Left hindlimb (tissue), 1 donor: ENCODE data around the gene GCSH.

Experiments
- DNase-seq: peaks from one replicate; pipeline ENCODE4 v3.0.0-alpha.2; 2018

Gene GCSH

DNA sequence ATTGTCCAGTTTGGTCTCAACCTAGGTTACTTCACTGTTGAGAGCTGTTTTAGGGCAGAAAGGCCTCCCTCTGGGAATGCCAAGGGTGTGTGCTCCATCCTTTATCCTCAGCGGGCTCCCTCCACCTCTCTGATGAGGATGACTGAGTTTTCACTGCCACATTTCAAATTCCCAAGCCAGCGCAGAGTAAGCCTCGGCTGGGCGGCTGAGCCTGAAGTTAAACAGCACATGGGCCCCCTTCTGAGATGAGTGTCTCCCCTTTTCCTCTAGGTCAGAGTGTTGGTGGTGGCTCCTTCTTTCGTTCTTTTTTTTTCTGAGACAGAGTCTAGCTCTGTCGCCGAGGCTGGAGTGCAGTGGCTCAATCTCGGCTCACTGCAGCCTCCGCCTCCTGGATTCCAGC is 5.5 kb upstream of the GCSH start:
- no peak for DNase-seq

DNA sequence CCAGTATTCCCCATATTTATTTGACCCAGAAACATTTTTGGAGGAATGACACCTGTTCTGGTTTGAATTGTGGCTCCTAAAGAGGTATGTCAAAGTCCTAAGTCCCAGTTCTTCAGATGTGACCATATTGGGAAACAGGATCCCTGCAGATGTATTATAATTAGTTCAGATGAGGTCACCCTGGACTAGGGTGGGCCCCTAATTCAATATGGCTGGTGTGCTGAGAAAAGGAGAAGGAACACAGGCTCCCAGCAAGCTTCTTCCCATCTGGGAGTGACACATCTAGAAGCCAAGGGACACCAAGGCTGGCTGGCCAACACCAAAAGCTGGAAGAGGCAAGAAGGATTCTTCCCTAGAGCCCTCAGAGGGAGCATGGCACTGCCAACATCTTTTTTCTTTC is 3.8 kb upstream of the GCSH start:
- DNase-seq, result no peak

DNA sequence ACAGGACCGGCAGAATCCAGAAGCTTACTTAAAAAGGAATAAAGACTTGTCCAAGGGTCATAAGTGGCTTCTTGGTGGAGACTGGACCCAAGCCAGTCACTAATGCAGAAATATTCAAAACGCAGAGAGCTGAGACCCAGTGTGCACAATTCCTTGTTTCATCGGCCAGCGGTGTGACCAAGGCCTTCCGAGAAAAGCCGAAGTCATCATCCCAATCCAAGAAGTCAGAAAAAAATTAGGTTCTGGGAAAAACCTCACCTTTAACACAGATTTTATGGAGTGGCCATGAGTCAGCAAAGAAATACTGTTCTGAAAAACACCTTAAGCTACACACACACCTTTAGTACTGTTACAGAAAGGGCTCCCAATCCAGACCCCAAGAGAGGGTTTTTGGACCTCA is 1.0 kb upstream of the GCSH start:
- DNase-seq, result no peak

DNA sequence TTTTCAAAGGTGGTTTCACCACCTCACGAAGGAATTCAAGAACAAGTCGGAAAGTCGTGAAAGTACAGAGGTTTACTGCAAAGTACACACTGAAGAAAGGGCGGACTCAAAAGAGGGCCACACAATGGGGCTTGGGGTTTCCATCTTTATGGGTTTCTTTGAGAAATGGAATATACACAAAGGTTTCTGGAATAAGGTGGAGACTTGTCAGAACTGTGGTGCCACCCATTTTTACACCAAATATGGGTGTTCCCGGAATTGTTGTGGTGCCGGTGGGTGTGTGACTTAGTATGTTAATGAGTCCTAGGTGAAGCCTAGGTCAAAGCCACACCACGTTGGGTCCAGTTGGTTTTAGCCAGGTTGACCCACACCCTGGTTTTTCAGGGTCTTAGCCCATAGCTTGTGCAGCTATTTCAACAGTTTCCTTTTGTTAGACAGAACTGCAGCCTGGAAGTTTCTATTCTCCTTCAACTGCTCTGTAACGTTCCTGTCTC is 567 bp upstream of the GCSH start:
- DNase-seq, result no peak

DNA sequence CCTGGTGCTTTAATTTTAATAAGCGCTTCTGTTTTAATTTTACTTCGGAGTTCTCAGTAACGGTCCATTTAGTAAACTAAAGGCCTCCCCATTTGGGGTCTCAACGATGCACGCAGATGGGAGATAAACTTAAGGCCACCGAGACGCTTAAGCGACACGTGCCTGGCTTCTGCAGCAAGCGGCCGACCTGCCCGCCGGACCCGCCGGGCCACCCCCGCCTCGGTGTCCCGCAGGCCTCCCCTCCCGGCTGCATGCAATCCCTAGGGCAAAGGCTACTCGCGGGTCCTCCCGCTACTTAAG is 592 bp downstream of the GCSH start:
- no peak for DNase-seq

DNA sequence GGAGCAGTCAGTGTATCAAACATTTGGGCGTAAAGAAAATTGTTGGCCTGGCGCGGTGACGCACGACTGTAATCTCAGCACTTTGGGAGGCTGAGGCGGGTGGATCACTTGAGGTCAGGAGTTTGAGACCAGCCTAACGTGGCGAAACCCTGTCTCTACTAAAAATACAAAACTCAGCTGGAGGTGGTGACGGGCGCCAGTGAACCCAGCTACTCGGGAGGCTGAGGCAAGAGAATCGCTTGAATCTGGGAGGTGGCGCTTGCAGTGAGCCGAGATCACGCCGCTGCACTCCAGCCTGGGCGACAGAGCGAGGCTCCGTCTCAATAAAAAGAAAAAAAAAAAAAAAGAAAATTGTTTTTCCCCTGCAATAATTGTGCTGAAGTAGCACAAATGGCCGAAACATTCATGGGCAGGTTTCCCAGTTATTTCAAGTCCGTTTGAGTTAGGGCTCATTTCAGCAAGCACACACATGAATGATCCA is 1.4 kb downstream of the GCSH start:
- DNase-seq, result no peak

DNA sequence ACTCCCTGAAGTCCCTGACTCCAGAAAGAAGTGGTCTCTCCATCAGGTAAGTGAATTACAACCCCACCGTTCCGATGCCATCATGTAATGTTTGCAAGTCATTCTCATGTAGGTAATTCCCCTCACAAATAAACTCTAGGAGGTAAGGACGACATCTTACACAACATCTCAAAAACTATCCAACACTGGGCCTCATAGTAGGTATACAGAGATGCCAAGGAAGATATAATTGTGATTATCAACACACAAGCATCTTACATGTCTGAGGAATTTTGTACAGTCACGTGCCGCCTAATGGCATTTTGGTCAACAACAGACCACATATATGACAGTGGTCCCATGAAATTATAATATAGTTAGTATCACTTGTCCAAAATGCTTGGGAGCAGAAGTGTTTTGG is 7.4 kb downstream of the GCSH start:
- no peak for DNase-seq

DNA sequence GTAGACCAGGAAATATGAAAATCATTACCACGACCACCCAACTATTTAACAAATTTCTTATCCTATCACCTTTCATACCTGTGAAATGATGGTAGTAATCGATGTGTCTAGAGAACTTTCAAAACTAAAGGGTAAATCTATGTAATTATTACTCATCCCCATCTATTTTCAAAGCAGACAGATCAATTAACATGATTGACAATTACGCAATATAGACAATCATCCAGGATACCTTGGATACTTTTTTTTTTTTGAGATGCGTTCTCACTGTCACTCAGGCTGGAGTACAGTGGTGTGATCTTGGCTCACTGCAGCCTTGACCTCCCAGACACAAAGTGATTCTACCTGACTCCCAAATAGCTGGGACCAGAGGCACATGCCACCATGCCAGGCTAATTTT is 15.2 kb downstream of the GCSH start:
- DNase-seq, result no peak

DNA sequence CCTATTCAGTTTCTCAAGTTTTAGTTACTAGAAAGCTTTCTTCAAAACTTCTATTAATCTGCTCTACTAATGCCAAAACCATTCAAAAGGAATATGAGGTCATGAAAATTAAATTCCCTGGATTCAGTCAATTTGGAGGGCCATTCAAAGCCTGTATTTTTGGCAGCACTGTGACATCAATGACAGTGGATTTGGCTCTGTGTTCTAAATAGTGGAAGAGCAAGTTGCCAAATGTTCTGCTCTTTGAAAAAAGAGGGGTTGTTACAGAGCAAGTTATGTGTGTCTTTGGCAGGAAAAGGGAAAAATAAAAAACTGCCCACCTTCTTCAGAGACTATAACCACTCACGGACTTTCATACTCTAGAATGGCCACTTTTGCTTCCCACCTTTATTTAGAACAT is 16.0 kb downstream of the GCSH start:
- DNase-seq, result no peak

DNA sequence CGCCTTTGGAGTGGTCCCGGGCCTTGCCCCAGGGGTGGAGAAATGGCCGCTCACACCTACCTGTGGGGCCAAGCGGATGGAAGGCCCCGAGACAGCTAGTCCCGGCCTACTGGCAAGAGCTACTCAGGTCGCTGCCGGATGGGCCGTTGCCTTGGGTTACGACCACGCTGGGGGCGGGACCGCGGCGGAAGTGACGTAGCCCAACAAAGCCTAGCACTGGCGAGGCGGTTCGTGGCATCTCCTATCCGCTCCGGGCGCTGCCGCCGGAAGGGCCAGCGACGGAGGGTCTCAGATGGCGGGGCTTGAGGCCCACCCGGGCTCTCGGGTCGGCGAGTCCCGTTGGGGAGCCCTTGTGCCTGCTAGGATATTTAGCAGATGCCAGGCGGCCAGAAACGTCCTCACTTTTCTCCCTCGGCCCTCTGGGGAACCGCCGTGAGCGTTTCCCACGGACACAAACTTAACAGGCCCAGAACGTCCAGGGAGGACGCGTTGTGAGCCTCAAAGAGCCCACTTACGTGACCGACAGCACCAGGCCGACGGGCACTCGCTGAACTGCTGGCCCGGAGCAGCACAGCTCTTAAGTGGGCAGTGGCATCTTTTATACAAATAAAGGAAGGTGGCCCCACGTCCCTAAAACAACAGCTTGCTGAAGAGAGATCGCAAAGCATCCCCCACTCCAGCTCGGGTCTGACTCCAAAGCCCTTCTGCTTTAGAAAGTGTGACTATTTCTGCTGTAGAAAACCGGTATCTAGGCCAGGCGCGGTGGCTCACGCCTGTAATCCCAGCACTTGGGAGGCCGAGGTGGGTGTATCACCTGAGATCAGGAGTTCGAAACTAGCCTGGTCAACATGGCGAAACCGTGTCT is 18.9 kb downstream of the GCSH start, which contains the start of gene C16orf46:
Gene C16orf46, minus strand, starts transcription at position 163 of the 865 bp plus-strand sequence. CDS start 13,283 bp downstream, outside the sequence.
- peak; percentile 98 for DNase-seq

DNA sequence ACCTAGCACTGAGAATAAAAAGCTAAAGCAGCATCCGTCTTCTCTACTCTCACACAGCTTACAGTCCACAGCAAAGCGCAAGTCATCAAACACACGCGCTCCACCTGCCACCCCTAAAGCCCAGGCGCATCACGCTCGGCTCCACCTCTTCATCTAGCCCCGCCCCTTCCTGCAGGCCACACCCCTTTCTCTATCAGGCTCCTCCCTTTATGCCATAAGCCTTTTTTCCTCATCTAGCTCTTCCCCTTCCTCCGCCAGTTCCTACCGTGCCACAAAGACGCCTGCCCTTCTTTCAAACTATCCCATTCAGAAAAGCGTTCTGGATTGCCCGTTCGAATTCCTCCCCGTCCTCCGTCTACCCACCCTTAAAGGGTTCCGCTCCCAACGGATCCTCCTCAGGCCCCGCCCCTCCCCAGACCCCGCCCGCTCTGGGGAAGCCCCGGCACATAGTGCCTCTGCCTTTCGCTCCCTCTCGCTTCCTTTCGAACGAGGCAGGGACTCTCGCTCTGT is 19.6 kb downstream of the GCSH start:
- peak; percentile 90 for DNase-seq

DNA sequence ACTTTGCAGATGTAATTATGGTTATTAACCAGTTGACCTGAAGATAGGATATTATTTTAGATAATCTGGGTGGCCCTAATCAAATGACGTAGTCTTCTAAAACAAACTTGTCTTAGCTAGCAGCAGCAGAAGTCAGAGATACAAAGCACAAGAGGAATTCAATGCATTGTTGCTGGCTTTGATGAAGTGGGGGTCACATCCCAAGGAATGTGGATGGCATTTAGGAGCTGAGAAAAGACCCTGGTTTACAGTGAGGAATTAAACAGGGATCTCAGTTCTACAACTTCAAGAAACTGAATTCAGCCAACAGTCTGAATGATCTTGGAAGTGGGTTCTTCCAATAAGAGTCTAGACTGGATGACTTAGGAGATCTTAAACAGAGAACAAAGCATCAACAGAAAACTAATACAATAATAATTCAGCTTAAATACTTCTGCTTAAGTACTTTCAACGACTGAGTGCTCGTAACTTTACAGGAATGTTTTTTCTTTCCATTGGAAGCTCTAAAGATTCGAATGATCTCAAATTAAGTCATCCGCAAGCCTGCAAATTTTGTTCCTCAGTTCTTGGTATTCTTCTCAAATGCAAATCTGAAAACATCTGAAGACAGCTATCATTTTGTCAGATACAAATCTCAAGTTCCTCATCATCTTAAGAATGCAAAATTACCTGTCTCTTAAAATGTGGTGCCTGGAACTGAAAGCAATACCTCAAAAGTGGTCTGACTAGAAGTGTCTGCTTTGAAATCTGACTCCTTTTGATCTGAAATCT is 22.4 kb downstream of the GCSH start:
- no peak for DNase-seq

DNA sequence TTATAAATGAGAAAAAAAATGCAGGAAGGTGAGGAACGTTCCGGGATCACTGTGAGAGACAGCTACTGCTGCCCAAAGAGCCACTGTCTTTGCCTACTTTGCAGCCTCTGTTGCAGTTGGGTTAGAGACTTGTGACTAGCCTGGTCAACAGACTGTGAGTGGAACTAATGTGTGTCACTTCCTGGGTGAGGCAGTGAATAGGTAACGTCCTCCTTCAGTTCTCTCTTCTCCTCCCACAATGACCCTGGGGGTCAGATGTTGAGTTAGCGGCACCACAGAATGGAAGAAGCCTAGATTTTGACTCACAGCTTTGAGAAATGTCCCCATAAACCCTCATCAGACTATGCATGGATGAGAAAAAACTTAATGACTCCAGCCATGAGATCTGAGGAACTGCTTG is 24.4 kb downstream of the GCSH start:
- no peak for DNase-seq

DNA sequence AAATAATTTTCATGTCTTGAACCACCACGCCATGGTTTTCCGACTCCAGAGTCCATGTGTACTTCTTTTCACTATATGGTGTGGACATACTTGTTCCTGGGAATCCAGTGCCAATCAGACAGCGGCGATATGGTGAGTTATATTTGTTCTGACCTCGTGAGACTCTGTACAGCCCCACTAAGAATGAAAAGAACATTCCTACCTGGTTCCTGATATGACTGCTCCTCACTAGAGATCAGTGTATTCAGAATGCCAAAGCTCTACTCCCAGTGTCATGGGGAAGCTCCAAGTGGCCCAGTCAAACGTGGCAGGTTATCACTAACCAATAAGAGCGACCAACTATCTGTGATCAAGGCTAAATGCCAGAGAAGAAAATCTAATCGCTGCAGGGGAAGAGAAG is 25.2 kb downstream of the GCSH start:
- DNase-seq, result no peak

DNA sequence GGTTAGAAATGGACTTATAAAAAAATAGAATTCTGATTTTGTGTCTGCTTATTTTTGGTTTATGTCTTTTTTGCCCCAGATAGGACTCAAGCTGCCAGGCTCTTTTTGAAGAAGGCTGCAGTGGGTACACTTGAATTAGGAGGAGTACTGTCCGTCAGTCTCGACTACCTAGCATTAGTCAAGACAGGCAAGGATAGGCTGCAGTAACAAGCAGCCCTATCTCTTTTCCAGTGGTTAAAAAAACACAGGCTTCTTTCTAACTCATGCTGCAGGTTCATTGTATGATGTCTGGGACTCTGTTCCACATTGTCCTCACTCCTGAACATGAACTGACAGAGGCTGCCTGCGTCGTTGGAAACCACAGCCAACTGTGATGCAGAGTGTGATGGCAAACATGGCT is 27.1 kb downstream of the GCSH start:
- DNase-seq, result no peak

DNA sequence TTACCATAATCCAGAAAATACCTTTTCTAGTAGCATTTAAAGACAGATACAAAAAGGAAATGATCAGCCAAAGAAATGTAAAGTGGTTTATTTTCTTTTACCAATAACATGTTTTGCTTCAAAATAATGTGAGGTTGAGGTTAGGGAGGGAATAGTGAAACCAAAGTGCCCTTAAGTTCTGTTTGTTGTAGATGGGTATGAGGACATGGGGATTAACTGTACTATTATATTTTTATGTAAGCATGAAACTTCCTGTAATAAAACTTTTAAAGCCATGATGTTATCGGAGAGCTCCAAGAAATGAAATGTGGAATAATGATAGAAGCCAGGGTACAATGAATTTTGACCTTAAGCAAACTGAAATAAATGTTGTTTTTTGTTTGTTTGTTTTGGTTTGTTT is 29.0 kb downstream of the GCSH start:
- DNase-seq, result no peak

DNA sequence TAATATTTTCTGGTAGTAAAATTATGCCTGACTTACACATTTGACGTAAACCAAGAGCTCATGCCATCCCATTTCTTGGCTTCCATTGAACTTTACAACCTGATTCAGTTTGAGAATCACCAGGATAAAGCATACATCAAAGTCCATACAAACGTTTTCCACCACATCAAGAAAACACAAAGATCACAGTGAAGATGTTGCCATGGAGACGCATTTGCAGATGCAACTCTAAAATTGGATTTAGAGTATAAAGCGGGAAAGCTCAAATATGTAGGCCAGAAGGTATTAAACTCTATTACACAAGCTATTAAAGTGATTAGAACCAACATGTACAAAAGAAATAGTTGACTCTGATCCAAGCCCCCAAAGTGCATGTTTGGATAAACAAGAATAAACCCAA is 29.5 kb downstream of the GCSH start:
- no peak for DNase-seq

DNA sequence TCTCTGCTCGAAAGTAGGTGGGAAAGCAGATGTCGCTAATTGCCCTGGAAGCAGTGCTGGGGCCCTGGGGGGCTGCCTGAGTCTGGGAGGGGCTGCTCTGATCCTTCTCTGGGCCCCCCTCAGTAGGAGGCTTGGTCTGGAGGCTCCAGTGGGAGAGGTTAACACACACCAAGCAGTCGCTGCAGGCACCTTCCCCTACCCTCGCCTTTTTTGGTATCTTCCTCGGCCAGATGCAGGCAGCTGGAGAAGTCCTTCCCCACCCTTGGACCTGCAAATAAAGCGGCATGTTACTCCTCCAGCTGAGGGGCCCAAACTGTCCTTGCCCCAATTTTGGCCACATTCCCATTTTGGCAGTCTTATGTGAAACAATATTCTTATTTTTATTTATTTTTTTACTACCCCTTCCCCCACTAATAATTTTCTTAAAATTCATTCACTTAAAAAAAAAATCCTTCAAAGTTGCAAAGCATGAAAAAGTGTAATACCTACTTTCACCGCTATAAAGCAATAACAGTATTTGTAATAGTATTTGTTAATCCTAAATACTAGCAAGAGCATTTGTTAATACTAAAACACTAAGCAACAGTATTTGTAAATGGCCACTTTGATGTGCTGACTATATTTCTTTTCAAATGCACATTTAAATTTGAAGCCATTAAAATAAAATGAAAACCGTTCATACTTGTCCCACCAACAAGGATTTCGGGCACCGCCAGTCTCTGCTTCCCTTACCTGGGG is 34.2 kb downstream of the GCSH start:
- no peak for DNase-seq

DNA sequence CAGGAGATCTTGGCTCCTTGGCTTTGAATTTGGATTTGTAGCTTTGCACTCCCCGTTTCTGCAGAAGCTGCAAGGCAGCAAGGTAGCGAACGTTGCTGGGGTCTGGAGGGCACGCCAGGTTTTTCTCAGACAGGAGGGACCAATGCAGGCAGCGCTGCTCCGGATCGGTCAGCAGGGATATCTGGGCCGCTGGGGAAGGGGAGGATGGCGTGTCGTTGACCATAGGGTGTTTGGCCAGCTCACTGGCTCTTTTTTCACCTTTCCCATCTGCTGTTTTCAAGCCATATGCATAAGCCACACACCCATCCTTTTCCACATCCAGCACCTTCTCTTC is 34.9 kb downstream of the GCSH start:
- DNase-seq, result no peak

DNA sequence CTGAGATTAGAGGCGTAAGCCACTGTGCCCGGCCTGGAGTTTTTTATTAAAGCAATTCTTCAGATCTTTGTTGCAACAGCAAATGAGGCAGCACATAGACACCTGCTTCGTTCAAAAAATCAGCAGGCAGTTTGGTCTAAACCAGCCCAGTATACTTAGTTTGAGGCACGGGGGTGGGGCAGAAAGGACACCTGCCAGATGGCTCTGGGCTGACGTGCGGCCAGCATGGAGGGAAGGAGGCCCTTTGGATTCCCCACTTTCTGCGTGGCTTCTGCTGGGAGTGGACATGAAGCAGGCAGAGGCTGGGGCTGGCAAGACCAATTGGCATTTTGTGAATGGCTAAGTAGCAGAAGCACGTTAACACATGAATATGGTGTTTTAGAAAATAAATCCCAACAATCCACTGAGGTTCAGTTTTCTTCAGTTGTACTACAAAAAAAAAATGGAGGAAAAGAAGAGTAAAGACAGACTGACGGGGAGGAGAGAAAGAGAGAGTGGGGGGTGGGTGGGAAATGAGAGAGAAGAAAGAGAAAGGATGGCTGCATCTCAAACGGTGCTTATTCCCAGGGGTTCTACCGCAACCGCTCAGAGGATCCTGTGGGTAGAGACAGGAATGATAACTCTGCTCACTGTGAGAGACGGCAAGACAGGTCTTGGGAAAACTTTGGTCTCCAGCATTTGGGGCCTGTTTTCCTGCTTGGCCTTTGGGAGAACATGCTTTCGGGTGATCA is 35.5 kb downstream of the GCSH start:
- DNase-seq, result no peak

DNA sequence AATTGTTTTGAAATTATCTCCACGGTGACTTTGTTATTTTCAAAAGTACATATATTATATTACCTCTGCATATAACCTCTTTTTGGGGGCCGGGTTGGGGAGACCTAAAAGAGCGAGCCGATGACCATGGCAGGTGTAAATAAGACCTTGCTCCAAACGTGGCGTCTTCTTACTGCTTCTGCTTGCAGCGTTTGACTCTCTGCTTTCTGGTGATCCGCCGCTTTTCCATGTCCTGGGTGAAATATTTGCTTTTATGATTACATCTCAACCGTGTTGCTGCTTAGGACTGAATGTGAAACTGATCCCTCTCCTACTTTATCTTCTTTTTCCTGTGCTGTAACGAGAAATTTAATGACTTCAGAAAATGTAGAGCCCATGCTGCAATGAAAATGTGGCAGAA is 42.4 kb downstream of the GCSH start:
- no peak for DNase-seq

DNA sequence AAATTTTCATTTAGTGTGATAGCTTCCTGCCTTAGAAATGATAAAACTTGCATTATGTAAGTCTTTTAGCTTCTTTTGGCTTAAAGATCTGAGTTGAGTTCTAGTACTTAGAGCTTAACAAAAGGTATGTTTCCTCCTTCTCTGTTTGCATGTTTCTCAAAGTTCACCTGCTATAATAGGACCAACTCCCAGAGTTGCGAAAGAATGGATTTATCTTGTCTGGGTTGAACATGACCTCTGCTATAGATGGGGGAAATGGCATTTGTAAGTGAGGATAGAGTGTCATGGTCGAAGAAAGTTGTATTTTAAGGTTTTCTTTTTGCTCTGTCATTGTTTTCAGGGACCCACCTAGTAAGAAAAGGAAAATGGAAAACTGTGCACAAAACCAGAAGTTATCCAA is 53.4 kb downstream of the GCSH start:
- DNase-seq, result no peak

DNA sequence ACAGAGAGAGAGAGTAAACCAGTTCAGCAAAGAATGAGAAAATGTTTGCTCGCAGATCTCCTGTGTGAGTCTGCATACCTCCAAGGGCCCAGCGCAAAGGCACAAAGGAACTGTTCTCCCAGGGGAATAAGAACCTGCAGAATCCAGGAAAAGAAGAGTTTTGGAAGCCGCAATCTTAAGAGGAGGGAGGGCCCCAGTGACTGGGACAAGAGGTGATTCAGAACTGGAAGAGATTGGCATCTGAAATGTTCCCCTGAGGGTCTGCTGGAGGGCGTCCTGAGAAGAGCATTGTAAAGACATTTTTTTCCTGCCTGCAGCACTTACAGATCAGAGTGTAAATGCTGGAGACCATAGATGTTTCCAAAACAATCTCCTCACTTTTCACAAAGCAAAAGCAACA is 54.5 kb downstream of the GCSH start:
- DNase-seq, result no peak
